Right forelimb (tissue), 1 donor: ENCODE results near the gene OPA3.
"Not testable (repeated sequence)": the region's sequence is repeated elsewhere in the genome, so short reads cannot be mapped to it uniquely, and the experiment has no call there.

Experiments
- DNase-seq: peaks from one replicate; pipeline ENCODE4 v3.0.0-alpha.2; 2018

The OPA3 gene

GRCh38 chr19:45584332-45585157 lies at the start of gene OPA3:
OPA3 (minus strand) TSS chr19:45584802; CDS start chr19:45584764, 38 bp downstream.
- DNase-seq, result peak; percentile 99

- DNase-seq, result peak; percentile 76
These were observed 48.0 kb upstream of the OPA3 start for GRCh38 chr19:45632468-45633196.

GRCh38 chr19:45630463-45630862 lies 45.9 kb upstream of the OPA3 start:
- no peak for DNase-seq

GRCh38 chr19:45629704-45630103 lies 45.1 kb upstream of the OPA3 start:
- no peak for DNase-seq

- not testable (repeated sequence) for DNase-seq
These were observed 43.6 kb upstream of the OPA3 start for GRCh38 chr19:45628219-45628618.

GRCh38 chr19:45623984-45624383 lies 39.4 kb upstream of the OPA3 start:
- no peak for DNase-seq

GRCh38 chr19:45621976-45622503 lies 37.4 kb upstream of the OPA3 start:
- DNase-seq, result no peak

GRCh38 chr19:45621389-45621788 lies 36.8 kb upstream of the OPA3 start:
- DNase-seq, result no peak

- DNase-seq, result no peak
These were observed 32.1 kb upstream of the OPA3 start for GRCh38 chr19:45616704-45617017.

- DNase-seq, result peak; percentile 94
These were observed 31.4 kb upstream of the OPA3 start for GRCh38 chr19:45615795-45616703.

- DNase-seq, result not testable (repeated sequence)
These were observed 30.5 kb upstream of the OPA3 start for GRCh38 chr19:45615056-45615455.

- DNase-seq, result no peak
These were observed 29.5 kb upstream of the OPA3 start for GRCh38 chr19:45613926-45614725.

GRCh38 chr19:45608948-45609347 lies 24.3 kb upstream of the OPA3 start:
- no peak for DNase-seq

GRCh38 chr19:45607071-45608029 lies 22.7 kb upstream of the OPA3 start:
- peak; percentile 84 for DNase-seq

- no peak for DNase-seq
These were observed 17.1 kb upstream of the OPA3 start, which contains the start of gene GPR4 for GRCh38 chr19:45601524-45602374. GPR4 (minus strand) TSS chr19:45602212; CDS start chr19:45591866, 10,346 bp downstream.

- DNase-seq, result no peak
These were observed 16.5 kb upstream of the OPA3 start for GRCh38 chr19:45601115-45601514.

- no peak for DNase-seq
These were observed 15.8 kb upstream of the OPA3 start for GRCh38 chr19:45600340-45600885.

GRCh38 chr19:45599286-45599685 lies 14.7 kb upstream of the OPA3 start:
- no peak for DNase-seq

- no peak for DNase-seq
These were observed 13.8 kb upstream of the OPA3 start for GRCh38 chr19:45598267-45599001.
